Ovary (tissue), 3 donors: ENCODE measurements around the gene GLT1D1.

Experiments used
- CTCF ChIP-seq, 3 donors: fragments of 450-650 bp in 2 of 3; fragments of 200-600 bp in 1 of 3; IDR thresholded peaks; one replicate each; pipeline versions ENCODE4 v1.5.1 to v1.8.0; 2016 to 2022; ENCODE audit warnings: antibody characterized with exemption in 3 of 3, mild to moderate bottlenecking in 1 of 3
- POLR2A ChIP-seq: fragments of 450-650 bp; IDR thresholded peaks from one replicate; pipeline ENCODE4 v1.6.1; 2017; ENCODE audit warnings: antibody characterized with exemption, mild to moderate bottlenecking, moderate library complexity
- donor health status: DM: no; HTN: no; CAD: no.

DNA sequence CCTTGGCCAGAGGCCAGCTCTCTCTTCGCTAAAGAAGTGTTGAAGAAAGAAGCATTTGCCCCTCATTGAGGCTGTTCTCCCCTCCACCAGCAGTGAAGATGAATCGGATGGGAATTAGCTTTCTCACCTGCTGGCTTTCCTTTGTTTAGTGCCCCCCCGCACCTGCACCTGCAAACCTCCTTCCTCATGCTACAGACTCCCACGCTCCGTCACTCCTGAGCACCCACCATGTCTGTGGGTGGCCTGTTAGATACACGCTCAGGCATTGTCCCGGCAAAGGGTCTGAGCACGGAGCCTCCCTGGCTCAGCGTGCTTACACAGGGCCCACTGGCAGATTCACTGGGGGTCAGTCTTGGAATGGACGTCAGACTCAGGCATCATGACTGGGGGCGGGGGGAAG, 121.6 kb downstream of the GLT1D1 start:
- no peak for TF ChIP-seq CTCF (IDR thresholded peaks at IDR 0.05)
- no peak for TF ChIP-seq POLR2A
